Stimulated activated CD8-positive, alpha-beta memory T cell treated with anti-CD3 and anti-CD28 coated beads, Interleukin-15, amount 100 ng/mL, for 24 hours (primary cell): ENCODE measurements around the gene PACSIN2.
"Not testable (repeated sequence)": the region's sequence is repeated elsewhere in the genome, so short reads cannot be mapped to it uniquely, and the experiment has no call there.

ENCODE experiments used
- DNase-seq: peaks from one replicate; pipeline ENCODE4 v3.0.0-alpha.2; 2020; ENCODE audit warnings: low read depth

Gene PACSIN2

GRCh38 chr22:42925598-42925997, 89.4 kb downstream of the PACSIN2 start:
- DNase-seq = no peak

DNA sequence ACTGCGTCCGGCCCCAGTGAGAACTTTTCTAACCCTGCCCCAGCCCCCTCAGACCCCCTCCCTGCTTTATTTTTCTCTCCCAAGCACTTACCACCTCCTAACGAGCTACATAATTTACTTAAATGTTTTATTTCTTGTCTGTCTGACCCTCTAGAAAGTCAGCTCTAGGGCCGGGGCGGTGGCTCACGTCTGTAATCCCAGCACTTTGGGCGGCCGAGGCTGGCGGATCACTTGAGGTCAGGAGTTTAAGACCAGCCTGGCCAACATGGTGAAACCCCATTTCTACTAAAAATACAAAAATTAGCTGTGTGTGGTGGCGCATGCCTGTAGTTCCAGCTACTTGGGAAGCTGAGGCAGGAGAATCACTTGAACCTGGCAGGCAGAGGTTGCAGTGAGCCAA, 89.9 kb downstream of the PACSIN2 start:
- DNase-seq = not testable (repeated sequence)

DNA sequence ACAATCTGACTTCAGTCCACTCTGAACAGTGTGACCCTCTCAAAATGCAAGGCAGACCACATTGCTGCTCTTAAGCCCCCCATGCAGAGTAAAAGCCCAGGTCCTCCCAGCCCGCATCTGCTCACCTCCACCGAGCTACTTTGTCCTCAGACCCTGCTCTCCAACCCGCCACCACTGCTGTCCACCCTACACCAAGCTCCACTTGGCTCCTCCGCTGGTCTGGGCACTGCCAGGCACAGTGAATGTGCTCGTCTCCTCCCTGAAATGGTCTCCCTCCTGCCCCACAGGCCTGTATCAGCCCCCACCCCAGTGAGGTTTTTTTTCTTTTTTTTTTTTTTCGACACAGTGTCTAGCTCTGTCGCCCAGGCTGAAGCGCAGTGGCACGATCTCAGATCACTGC, 90.5 kb downstream of the PACSIN2 start:
- DNase-seq = no peak

DNA sequence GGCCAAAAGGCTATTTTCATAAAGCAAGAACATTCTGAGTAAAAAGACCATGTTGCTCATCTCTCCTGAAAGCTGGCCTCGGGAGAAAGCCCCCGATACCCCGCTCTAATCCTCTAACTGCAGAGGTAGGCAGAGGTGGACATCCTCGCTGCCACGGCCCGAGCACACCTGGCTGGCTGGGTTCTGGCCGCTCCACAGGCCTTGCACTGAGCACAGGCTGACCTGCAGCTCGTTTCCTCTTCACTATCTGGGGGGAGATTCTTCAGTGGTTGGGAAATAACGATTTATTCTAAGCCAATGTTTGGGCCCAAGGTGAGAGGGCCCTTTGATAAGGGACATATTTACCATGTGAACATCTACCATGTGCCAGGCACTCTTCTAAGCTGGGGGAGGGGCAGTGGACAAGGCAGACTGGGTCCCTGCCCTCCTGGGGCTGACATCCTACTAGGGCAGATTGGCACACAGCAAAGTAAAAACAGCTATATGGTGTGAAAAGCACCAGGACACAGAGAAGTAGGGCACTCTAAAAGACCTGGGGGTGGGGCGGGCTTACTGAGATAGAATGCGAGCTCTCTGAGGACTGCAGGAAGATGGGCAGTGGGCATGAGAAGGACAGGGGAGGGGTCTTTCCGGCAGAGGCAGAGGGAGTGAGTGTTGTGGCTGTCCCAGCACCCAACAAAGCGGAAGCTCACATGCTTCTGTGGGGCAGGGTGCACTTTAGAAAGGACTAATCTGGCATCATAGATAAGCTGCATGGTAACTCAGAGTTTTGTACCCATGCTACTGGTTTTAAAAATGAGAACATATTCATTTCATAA, 92.4 kb downstream of the PACSIN2 start:
- DNase-seq = no peak

- DNase-seq = no peak
Measured at GRCh38 chr22:42920101-42920820, 94.7 kb downstream of the PACSIN2 start.

DNA sequence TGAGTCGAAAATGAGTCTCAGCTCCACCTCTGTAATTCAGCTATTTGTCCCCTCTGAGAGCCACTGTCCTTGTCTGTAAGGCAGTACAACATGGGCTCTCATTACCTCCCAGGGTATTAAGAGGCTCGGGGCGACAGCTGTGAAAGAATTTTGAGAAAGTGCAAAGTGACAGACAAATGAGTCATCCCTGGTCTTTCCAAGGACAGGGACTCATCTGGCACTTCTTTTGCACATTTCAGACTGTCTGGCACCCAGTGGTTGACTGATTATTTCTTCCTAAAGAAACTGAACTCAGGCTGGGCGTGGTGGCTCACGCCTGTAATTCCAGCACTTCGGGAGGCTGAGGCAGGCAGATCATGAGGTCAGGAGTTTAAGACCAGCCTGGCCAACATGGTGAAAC, 95.8 kb downstream of the PACSIN2 start:
- no peak for DNase-seq

DNA sequence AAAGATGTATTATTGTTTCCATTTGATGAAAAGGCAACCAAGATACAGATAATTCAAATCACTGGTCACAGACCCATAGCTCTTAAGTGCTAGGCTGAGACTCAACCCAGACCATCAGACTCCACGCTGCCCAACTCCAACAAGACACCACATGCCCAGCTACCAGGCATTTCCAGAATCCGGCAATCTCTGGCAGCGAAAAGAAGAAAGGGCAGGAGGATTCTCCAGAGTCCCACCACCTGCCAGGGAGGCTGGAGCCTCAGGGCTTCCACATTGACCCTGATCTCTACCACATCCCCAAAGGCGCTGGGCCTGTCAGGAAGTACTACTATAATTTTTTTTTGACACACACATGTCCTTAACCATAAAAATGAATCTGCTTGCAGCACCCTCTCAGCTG, 96.4 kb downstream of the PACSIN2 start:
- DNase-seq = no peak

- not testable (repeated sequence) for DNase-seq
Measured at GRCh38 chr22:42917358-42917757, 97.6 kb downstream of the PACSIN2 start.

DNA sequence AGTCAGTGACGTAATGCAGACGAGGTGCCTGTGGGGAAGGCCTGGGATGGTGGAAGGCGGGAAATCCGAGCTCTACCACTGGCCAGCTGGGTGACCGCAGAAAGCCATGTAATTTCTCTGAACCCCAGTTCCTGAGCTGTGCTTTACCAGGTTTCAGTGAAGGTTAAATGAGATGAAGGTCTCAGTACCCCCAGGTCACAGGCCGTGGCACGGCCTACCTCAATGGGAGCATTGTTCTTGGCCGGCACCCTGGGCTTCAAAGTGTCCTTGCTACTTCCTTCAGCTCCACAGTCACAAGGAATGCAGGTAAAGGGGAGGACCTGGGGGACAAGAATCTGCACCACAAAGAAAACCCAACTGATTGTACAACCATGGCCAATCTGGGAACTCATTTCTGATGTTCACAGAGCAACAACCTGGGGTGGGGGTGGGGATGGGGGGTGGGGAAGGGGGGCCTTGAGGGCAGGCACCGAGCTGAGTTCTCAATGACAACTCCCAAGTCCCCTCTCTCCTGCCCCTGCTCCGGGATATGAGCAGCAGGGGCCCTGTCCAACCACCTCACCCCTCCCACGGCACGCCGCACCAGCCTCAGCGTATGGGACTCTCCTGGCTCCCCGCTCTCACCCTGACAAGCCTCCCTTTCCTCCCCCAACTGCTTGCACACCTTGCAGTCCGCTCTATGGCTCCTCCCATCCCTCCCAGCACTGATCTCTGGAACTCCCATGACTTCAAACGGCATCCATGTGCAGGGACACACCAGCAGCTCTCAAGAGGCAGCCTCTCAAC, 98.8 kb downstream of the PACSIN2 start:
- DNase-seq = no peak

DNA sequence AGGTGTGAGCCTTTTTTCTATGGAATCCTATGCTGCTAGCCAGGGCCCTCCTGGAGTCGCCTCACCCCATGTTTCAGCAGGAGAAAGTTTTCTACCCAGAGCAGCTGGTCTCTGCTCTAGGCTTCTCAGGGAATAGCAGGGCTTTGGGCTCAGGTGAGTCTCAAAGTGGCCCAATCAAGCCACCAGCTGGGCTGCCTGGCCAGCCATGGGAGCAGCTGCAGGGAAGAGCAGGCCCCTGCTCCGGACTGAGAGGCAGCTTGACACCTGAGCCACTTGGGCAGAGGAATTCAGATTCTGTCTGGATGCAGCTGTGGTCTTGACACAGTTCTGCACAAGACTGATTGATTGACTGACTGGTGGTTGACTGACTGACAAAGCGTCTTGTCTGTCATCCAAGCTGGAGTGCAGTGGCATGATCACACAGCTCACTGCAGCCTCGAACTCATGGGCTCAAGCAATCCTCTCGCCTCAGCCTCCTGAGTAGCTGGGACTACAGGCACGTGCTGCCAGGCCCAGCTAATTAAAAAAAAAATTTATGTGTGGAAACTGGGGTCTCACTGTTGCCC, 100.4 kb downstream of the PACSIN2 start:
- no peak for DNase-seq

GRCh38 chr22:42913874-42914510, 101.0 kb downstream of the PACSIN2 start:
- DNase-seq = no peak

DNA sequence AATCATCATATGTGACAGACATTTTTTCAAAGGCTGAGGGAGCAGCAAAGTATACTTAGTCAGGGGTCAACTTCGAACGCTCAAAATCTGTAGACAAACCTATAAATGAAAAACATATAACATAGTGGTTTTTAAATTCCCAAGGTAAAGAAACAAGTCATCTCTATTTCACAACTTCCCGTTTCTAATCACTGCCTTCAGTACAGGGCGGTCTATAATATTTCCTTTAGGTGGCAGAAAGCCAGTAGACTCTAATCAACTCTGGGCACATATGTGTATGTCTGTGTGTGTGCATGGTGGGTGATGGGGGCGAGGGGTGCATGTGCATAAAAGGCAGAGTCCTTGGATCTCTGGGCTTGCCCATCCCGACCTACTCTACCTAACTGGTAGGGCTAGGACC, 102.9 kb downstream of the PACSIN2 start:
- DNase-seq = no peak

DNA sequence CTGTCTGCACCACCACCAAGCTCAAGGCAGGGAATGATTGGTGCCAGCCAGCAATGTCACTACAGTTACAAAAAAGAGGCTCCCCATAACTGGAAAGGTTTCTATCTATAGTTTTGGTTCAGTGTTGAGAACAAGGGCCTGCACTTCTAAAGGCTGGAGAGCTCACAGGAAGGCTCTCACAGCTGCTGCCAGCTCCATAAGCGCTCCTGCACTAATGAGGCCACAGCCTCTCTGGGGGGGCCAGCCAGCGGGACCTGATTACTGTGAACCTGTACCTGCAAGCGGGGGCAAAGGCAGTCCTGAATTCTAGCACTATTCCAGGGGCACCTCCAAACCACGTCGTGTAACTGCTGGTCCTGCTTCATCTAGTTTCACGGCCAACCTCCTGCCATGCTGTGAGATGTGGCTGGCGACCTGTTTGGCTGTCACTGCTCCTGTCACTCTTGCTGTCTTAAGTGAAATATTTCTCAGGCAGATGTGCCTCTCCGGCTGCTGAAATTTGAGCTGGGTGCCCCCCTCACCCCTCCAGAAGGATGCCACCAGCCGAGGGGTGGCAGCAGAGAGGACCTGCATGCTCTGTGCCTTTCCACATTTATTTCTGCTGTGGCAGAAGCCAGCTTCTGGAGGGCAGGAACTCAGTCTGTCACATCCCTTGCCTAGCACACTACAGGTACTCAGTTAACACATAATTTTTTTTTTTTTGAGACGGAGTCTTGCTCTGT, 104.6 kb downstream of the PACSIN2 start:
- DNase-seq = no peak

GRCh38 chr22:42909363-42910058, 105.4 kb downstream of the PACSIN2 start:
- no peak for DNase-seq

DNA sequence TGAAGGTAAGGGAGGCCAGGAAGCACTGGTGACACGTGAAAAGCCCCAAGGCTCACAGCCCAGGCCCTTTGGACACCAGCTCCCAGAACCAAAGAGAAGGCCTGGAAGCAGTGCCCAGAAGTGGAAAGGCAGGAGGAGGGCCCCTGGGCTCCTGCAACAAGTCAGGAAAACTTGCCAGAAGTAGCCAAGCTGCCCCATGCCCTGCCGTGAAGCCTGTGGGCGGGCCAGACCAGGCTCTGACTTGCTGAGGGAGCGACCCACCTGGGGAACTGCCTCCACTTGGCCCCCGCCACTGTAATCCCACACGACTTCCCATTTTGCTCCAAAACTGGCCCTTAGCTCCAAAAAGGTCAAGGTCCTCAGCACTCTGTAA, 106.6 kb downstream of the PACSIN2 start:
- no peak for DNase-seq

GRCh38 chr22:42907404-42908373, 107.3 kb downstream of the PACSIN2 start:
- DNase-seq = no peak

DNA sequence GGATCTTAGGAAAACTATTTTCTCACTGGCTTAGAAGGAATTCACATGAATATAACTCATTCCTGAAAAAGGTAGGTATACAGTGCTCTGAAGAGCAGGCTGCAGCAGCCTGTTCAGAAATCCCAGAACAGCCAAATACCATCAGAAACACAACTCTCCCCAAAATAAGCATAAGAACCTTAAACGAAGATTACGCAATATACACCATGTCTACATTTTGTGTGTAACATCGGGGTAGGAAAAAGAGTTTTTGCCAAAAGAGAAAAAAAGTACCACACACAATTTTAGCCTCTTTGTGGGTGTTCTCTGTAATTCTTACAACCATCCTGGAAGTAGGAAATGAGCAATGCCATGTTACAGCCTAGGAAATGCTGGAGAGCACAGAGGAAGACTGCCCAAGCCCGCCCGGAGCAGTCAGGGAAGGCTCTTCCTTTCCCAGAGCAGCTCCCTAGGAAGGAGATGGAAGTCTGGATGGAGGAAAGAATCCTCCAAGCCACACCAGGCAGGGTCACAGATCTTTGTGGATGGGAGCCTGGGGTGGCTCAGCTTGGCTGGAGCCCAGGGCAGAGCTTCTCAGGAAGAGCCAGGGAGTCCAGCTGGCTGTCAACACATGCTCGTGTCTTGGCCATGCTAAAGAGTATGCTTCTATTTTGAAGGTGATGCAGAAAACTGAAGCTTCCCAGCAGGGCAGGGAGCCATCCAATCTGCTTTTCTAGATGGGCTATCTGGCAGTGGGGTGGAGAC, 108.2 kb downstream of the PACSIN2 start:
- no peak for DNase-seq

GRCh38 chr22:42905702-42906183, 109.2 kb downstream of the PACSIN2 start:
- DNase-seq = no peak

- no peak for DNase-seq
Measured at GRCh38 chr22:42905217-42905616, 109.7 kb downstream of the PACSIN2 start.
